H1 (cell line): Measurements from ENCODE around the gene DPF3. TPM values are rescaled to one million over a fixed set of nuclear protein-coding genes. Genes with fewer than 3 reads are reported as not detected.

Experiments
- CTCF ChIA-PET: fragments of 300-600 bp; sonication (Branson Sonifier 250); formaldehyde crosslinking; loops from one replicate; lab custom pipeline; 2021; ENCODE audit not compliant: partially characterized antibody; lab: Charles Lee
- POLR2A ChIA-PET: fragments of 300-600 bp; sonication (Branson Sonifier 250); formaldehyde crosslinking; loops from one replicate; lab custom pipeline; 2021; ENCODE audit warnings: inconsistent platforms; ENCODE audit not compliant: partially characterized antibody; lab: Charles Lee
- DNase-seq, 2 experiments: peaks; one replicate each; pipeline versions ENCODE4 v3.0.0 to v3.0.0-alpha.2; 2010 to 2022; ENCODE audit warnings: low spot score in 2 of 2, low read depth in 1 of 2, mixed read lengths in 1 of 2
- FAIRE-seq: peaks from 2 replicates; lab custom pipeline; 2011; peaks lifted over from hg19 to GRCh38; lab: Jason Lieb, UNC
- H2AFZ ChIP-seq: 2 replicates; pipeline ENCODE4 v1.8.1; 2012; ENCODE audit warnings: low read length, inconsistent platforms
- H2AK5ac ChIP-seq: 2 replicates; pipeline ENCODE4 v1.6.1; 2013; ENCODE audit warnings: low read depth, low read length
- H2BK120ac ChIP-seq: replicated peaks from 2 replicates; pipeline ENCODE3; 2013; ENCODE audit warnings: low read depth, low read length, inconsistent platforms
- H2BK12ac ChIP-seq: 2 replicates; pipeline ENCODE4 v1.6.1; 2013; ENCODE audit warnings: low read depth, low read length
- H2BK15ac ChIP-seq: 2 replicates; pipeline ENCODE4 v1.6.1; 2013; ENCODE audit warnings: low read length
- H2BK20ac ChIP-seq: 2 replicates; pipeline ENCODE4 v1.6.1; 2013; ENCODE audit warnings: low read length
- H2BK5ac ChIP-seq: 2 replicates; pipeline ENCODE4 v1.6.1; 2013; ENCODE audit warnings: low read depth, low read length
- H3K14ac ChIP-seq: 2 replicates; pipeline ENCODE4 v1.6.1; 2013; ENCODE audit warnings: inconsistent platforms; ENCODE audit not compliant: insufficient read length
- H3K18ac ChIP-seq: 2 replicates; pipeline ENCODE4 v1.6.1; 2013; ENCODE audit warnings: low read length; ENCODE audit errors: extremely low read depth
- H3K23ac ChIP-seq: 2 replicates; pipeline ENCODE4 v1.6.1; 2013; ENCODE audit warnings: inconsistent platforms; ENCODE audit not compliant: insufficient read length
- H3K23me2 ChIP-seq: 2 replicates; pipeline ENCODE4 v1.6.1; 2013; ENCODE audit warnings: low read depth, low read length
- H3K27ac ChIP-seq: 2 replicates; pipeline ENCODE4 v1.6.1; 2011; ENCODE audit warnings: low read depth, low read length, inconsistent platforms
- H3K27me3 ChIP-seq, 4 experiments: replicated peaks in 1 of 4; 1 replicate in 1 of 4; 2 replicates in 3 of 4; pipeline versions ENCODE4 v1.6.1 to v1.8.1; 2011 to 2013; ENCODE audit warnings: low read length in 3 of 4, mild to moderate bottlenecking in 3 of 4, inconsistent platforms in 2 of 4, mixed read lengths in 2 of 4, moderate library complexity in 1 of 4; ENCODE audit not compliant: control insufficient read depth in 3 of 4, insufficient read depth in 3 of 4; ENCODE audit errors: extremely low read depth in 1 of 4
- H3K36me3 ChIP-seq, 4 experiments: 2 replicates each; pipeline versions ENCODE4 v1.6.1 to v1.8.1; 2011 to 2013; ENCODE audit warnings: mild to moderate bottlenecking in 4 of 4, low read length in 3 of 4, moderate library complexity in 2 of 4, control low read depth in 1 of 4, inconsistent platforms in 1 of 4; ENCODE audit not compliant: insufficient read depth in 4 of 4, control insufficient read depth in 2 of 4
- H3K4ac ChIP-seq: replicated peaks from 2 replicates; pipeline ENCODE3; 2013; ENCODE audit warnings: low read length, low read depth, mixed read lengths, inconsistent platforms; ENCODE audit not compliant: insufficient read length
- H3K4me1 ChIP-seq, 4 experiments: replicated peaks in 1 of 4; 1 replicate in 1 of 4; 2 replicates in 3 of 4; pipeline versions ENCODE4 v1.6.1 to v1.8.1; 2011 to 2013; ENCODE audit warnings: low read length in 3 of 4, inconsistent platforms in 2 of 4, mixed read lengths in 1 of 4; ENCODE audit not compliant: insufficient read depth in 4 of 4, control insufficient read depth in 3 of 4
- H3K4me2 ChIP-seq, 2 experiments: 2 replicates each; pipeline versions ENCODE4 v1.6.1 to v1.8.1; 2011 to 2013; ENCODE audit warnings: low read depth in 2 of 2, low read length in 2 of 2, control low read depth in 1 of 2, inconsistent platforms in 1 of 2, mild to moderate bottlenecking in 1 of 2; ENCODE audit not compliant: insufficient read depth in 1 of 2
- H3K4me3 ChIP-seq, 4 experiments: fragments of 200-600, 300-600 bp in 1 of 4; sonication (generic), shearing (Covaris generic), sonication (Bioruptor Twin) in 1 of 4; 2 replicates each; pipeline versions ENCODE4 v1.5.1 to v1.8.1; 2011 to 2016; ENCODE audit warnings: low read length in 4 of 4, low read depth in 3 of 4, control low read depth in 2 of 4, inconsistent platforms in 2 of 4, mild to moderate bottlenecking in 2 of 4, mixed read lengths in 1 of 4, moderate library complexity in 1 of 4; ENCODE audit not compliant: insufficient read depth in 2 of 4; ENCODE audit errors: extremely low read depth in 1 of 4
- H3K56ac ChIP-seq: replicated peaks from 2 replicates; pipeline ENCODE3; 2013; ENCODE audit warnings: low read depth, mild to moderate bottlenecking, mixed read lengths, low read length, inconsistent platforms; ENCODE audit not compliant: insufficient read length
- H3K79me1 ChIP-seq: 2 replicates; pipeline ENCODE4 v1.6.1; 2013; ENCODE audit warnings: low read depth, low read length, control low read depth
- H3K79me2 ChIP-seq, 2 experiments: 2 replicates each; pipeline versions ENCODE4 v1.6.1 to v1.8.1; 2012 to 2013; ENCODE audit warnings: low read length in 2 of 2, mild to moderate bottlenecking in 2 of 2, inconsistent platforms in 1 of 2; ENCODE audit not compliant: insufficient read depth in 2 of 2, control insufficient read depth in 1 of 2
- H3K9ac ChIP-seq, 4 experiments: replicated peaks in 1 of 4; 1 replicate in 1 of 4; 2 replicates in 3 of 4; pipeline versions ENCODE4 v1.6.1 to v1.8.1; 2011 to 2013; ENCODE audit warnings: low read depth in 3 of 4, low read length in 3 of 4, control low read depth in 2 of 4, mild to moderate bottlenecking in 2 of 4, moderate library complexity in 2 of 4, inconsistent platforms in 1 of 4; ENCODE audit errors: extremely low read depth in 1 of 4
- H3K9me3 ChIP-seq, 2 experiments: 2 replicates each; pipeline versions ENCODE4 v1.6.1 to v1.8.1; 2012 to 2013; ENCODE audit warnings: mild to moderate bottlenecking in 2 of 2, moderate library complexity in 2 of 2, control low read depth in 1 of 2, inconsistent platforms in 1 of 2, low read depth in 1 of 2, low read length in 1 of 2, mixed read lengths in 1 of 2; ENCODE audit not compliant: insufficient read depth in 2 of 2
- H4K20me1 ChIP-seq, 2 experiments: replicated peaks in 1 of 2; 2 replicates each; pipeline versions ENCODE3 to v1.8.1; 2011 to 2013; ENCODE audit warnings: inconsistent platforms in 2 of 2, low read length in 2 of 2, mild to moderate bottlenecking in 1 of 2; ENCODE audit not compliant: insufficient read depth in 2 of 2, control insufficient read depth in 1 of 2
- H4K5ac ChIP-seq: 2 replicates; pipeline ENCODE4 v1.6.1; 2013; ENCODE audit warnings: low read length, low read depth, mixed read lengths, inconsistent platforms; ENCODE audit not compliant: insufficient read length
- H4K8ac ChIP-seq: 2 replicates; pipeline ENCODE4 v1.8.0; 2013; ENCODE audit warnings: mild to moderate bottlenecking, moderate library complexity, low read length, inconsistent platforms; ENCODE audit not compliant: insufficient read depth; ENCODE audit errors: extremely low read depth
- H4K91ac ChIP-seq: replicated peaks from 2 replicates; pipeline ENCODE3; 2013; ENCODE audit warnings: low read length, mixed read lengths, inconsistent platforms; ENCODE audit not compliant: insufficient read length
- BRCA1 ChIP-seq: IDR thresholded peaks from 2 replicates; pipeline ENCODE4 v1.6.1; 2012; ENCODE audit warnings: low read depth, low read length, improper control_type of control experiment
- CEBPB ChIP-seq: IDR thresholded peaks from 2 replicates; pipeline ENCODE4 v1.6.1; 2012; ENCODE audit warnings: low read depth, low read length
- HDAC6 ChIP-seq: IDR thresholded peaks from one replicate; pipeline ENCODE4 v1.7.1; 2012; ENCODE audit warnings: low read depth, mild to moderate bottlenecking, inconsistent platforms, low read length, moderate library complexity
- POU5F1 ChIP-seq: IDR thresholded peaks from 2 replicates; pipeline ENCODE4 v1.6.1; 2011; ENCODE audit warnings: low read depth, mild to moderate bottlenecking, low read length, moderate library complexity
- RNF2 ChIP-seq: fragments of 200-900, 300-1000 bp; sonication (generic); IDR thresholded peaks from 2 replicates; pipeline ENCODE4 v1.7.1; 2016; ENCODE audit warnings: borderline replicate concordance, low read depth, mild to moderate bottlenecking, antibody characterized with exemption, low read length; ENCODE audit not compliant: poor library complexity, severe bottlenecking; ENCODE audit errors: missing control alignments
- TBP ChIP-seq: IDR thresholded peaks from 2 replicates; pipeline ENCODE4 v1.6.1; 2011; ENCODE audit warnings: low read depth, low read length, improper control_type of control experiment
- USF2 ChIP-seq: IDR thresholded peaks from 2 replicates; pipeline ENCODE4 v1.6.1; 2011; ENCODE audit warnings: low read length, improper control_type of control experiment
- WGBS, 2 experiments: shearing (Covaris generic) in 1 of 2; methylation state at CpG; one replicate each; pipeline versions ENCODE4 v1.1.6 to v1.1.7; 2013 to 2015; ENCODE audit warnings: low lambda C conversion rate in 2 of 2, mixed read lengths in 2 of 2, inconsistent platforms in 1 of 2, low coverage in 1 of 2, missing lambda C conversion rate in 1 of 2; ENCODE audit not compliant: insufficient replicate concordance in 2 of 2, insufficient coverage in 1 of 2, insufficient read length in 1 of 2; ENCODE audit errors: extremely low coverage in 1 of 2, missing lambda C conversion rate in 1 of 2; 5-methylcytosine and 5-hydroxymethylcytosine counted together
- polyA plus RNA-seq, 7 experiments: library from polyadenylated mRNA; depleted of rRNA in 3 of 7; stranded (reverse) in 5 of 7; unstranded in 2 of 7; fragments of >200 nt in 5 of 7; fragments of 200-250 nt in 2 of 7; gene quantifications; 1 replicate in 5 of 7; 2 replicates in 1 of 7; 4 replicates in 1 of 7; pipeline versions ENCODE4 v1.2.1 to v1.2.3, GENCODE V29; 2011 to 2013; ENCODE audit warnings: missing spikeins in 2 of 7, mixed read lengths in 2 of 7
- total RNA-seq: library from RNA; stranded (reverse); fragmentation: NEBNext Ultra II Directional; extraction: Animal tissue kit (Norgen Biotek cat#: 25700); gene quantifications from 2 replicates; pipeline ENCODE4 v1.2.1, GENCODE V29; 2021

The DPF3 gene
- total and polyA plus RNA-seq, 2 of the 8 experiments (the other 6 are each of a cell fraction or from before 2014, with no cell fraction given), result 0.19 TPM; not detected in 1

DNA sequence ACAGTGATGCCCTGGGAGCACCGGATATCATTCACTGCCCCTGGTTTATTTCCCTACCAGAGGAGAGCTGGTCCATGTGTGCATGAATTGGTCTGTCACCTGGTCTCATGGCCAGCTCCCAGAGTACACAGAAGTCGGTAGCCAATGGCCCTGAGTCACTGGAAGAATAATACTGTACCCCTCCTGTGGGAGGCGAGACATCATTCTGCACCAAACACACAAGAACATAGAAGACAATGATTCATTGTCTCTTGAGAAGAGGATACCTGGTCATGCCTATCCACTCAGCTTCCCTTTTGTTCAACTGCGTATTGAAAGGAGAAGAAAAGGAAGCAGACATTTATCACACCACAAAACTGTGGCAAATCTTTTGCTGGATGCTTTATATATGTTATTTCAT, 216.2 kb downstream of the DPF3 start:
- CTCF ChIA-PET, result no interaction called here
- peaks cover 0 to 7% (median 1%) of the 10 kb centered on the region in 4 experiments; a peak in 2 of 7 replicates for H3K4me1 ChIP-seq
- H3K23me2 ChIP-seq, result no peaks in the 10 kb centered on the region
- no peak for FAIRE-seq
- POLR2A ChIA-PET, result no interaction called here
- H2BK15ac ChIP-seq, result no peak overlapping the region
- no peak overlapping the region for H4K5ac ChIP-seq
- no peak overlapping the region for H3K56ac ChIP-seq
- no peak overlapping the region for H3K23ac ChIP-seq
- H3K27ac ChIP-seq, result no peak overlapping the region
- H3K4ac ChIP-seq, result no peak overlapping the region
- H3K4me3 ChIP-seq, result no peak overlapping the region
- H3K79me2 ChIP-seq, result no peaks in the 10 kb centered on the region
- H3K36me3 ChIP-seq, result no peaks in the 10 kb centered on the region
- H3K14ac ChIP-seq, result no peak overlapping the region
- no peak overlapping the region for H3K4me2 ChIP-seq
- H2BK120ac ChIP-seq, result no peak overlapping the region
- H4K20me1 ChIP-seq, result no peaks in the 10 kb centered on the region
- H2BK12ac ChIP-seq, result no peak overlapping the region
- no peaks in the 10 kb centered on the region for H3K79me1 ChIP-seq
- H2BK5ac ChIP-seq, result no peak overlapping the region
- WGBS, 2 experiments, result 92% methylated on average over 4 of the region's 4 CpGs; no CpG with 5 or more reads in 1 of the 2 experiments
- no peaks in the 10 kb centered on the region for H3K9me3 ChIP-seq
- H2AK5ac ChIP-seq, result no peak overlapping the region
- H4K91ac ChIP-seq, result no peak overlapping the region
- H3K18ac ChIP-seq, result no peak overlapping the region
- H2AFZ ChIP-seq, result no peak overlapping the region
- no peak overlapping the region for H3K9ac ChIP-seq
- DNase-seq, result no peak
- H4K8ac ChIP-seq, result no peak overlapping the region
- no peaks in the 10 kb centered on the region for H3K27me3 ChIP-seq
- H2BK20ac ChIP-seq, result no peak overlapping the region
- TF ChIP-seq HDAC6, result no peak
- no peak for TF ChIP-seq TBP
- no peak for TF ChIP-seq POU5F1
- no peak for TF ChIP-seq BRCA1
- TF ChIP-seq USF2, result no peak
- no peak for TF ChIP-seq RNF2
- no peak for TF ChIP-seq CEBPB
